Measurements from ENCODE around the gene TEFM.

DNA sequence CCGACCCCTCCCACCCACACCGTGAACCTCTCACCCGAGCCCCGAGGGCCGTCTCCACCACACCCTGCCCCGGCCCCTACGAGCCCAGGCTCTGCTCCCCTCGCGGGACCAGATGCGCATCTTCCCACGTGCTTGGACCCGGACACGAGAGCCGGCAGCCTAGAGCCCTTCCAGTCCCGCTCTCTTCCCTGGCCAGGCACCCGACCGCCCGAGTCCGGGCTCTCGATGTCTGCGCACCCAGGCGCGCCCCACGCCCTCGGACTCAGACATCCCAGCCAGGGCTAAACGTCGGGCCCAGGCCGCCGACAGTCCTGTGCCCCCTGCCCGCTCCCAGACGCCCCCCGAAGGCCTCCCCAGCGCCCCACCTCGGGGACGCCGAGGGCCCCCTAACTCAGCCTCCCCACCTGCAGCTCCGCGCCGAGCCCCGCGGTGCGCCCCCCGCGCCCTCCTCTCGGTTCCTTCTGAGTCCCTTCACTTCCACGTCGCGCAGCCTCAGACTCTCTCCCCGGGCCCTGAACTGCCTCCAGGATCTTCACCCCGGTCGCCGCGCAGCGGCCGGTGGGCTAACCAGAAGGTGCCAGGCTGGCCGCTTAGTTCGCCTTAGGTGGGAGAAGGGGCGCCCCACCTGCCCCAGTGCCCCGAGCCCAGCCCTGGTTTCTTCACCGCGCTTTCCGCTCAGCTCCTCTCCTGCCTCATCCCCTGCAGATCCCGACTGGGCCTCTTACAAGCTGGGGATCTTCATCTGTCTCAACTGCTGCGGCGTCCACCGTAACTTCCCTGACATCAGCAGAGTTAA is 16.4 kb upstream of the TEFM start:
- no peak for TF ChIP-seq CTCF (conservative IDR thresholded peaks at IDR 0.05 in 1 of 2, IDR thresholded peaks at IDR 0.05 in 1 of 2; ENCODE audit: low read depth in 1 of 2, low read length in 2 of 2)
- no peak for TF ChIP-seq EZH2 (IDR thresholded peaks at IDR 0.05; ENCODE audit: low read length, missing control alignments)
